ENCODE results near the gene GEMIN2.
"Not testable (repeated sequence)": the region's sequence is repeated elsewhere in the genome, so short reads cannot be mapped to it uniquely, and the experiment has no call there.

GEMIN2 gene

DNA sequence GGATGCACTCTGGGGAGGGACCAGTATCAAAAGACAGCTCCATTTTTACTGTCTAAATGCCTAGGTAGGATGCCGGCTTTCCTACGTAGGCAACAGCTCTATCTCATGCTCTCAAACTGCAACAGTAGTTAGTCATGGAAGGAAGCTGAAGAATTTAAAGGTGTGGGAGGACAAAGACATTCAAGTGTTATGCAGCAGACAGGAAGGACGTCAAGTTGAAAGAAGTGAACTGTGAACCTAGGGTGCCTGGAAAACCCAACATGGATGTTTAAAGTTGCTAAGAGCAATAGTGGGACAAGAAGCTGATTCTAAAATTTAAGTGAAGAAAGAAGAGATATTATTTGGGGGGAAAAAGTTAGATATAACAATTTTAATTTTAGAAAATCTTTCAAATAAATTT, 17.0 kb upstream of the GEMIN2 start:
- no peaks in the 10 kb centered on the region for H3K9me3 ChIP-seq (ENCODE audit: control insufficient read depth, insufficient read depth, low read depth, low read length)

DNA sequence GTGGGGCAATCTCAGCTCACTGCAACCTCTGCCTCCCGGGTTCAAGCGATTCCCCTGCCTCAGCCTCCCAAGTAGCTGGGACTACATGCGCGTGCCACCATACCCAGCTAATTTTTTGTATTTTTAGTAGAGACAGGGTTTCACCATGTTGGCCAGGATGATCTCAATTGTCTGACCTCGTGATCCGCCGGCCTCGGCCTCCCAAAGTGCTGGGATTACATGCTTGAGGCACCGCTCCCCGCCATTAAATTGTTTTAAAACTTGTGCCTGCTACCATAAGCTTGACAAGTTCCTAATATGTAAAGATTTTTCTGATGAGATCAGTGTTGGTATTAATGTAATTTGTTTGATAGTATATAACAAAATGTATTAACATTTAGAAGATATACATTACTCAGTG, 14.9 kb upstream of the GEMIN2 start:
- H3K4me3 ChIP-seq (ENCODE audit: low read depth, low read length); H3K4me1 ChIP-seq (ENCODE audit: control insufficient read depth, insufficient read depth, low read length); H3K9me3 ChIP-seq (ENCODE audit: control insufficient read depth, insufficient read depth, low read depth, low read length); H3K9ac ChIP-seq (ENCODE audit: low read length); H3K27ac ChIP-seq (ENCODE audit: low read depth, low read length); H3K27me3 ChIP-seq (ENCODE audit: control insufficient read depth, insufficient read depth, low read length): not testable (repeated sequence)
- peaks cover 20% of the 10 kb centered on the region for H3K36me3 ChIP-seq (ENCODE audit: control insufficient read depth, insufficient read depth, low read length)

More for the DNA sequence above, 17.0 kb upstream of the GEMIN2 start:
- H3K4me3 ChIP-seq (ENCODE audit: low read depth, low read length), result no peak overlapping the region
- no peaks in the 10 kb centered on the region for H3K27me3 ChIP-seq (ENCODE audit: control insufficient read depth, insufficient read depth, low read length)
- H3K36me3 ChIP-seq (ENCODE audit: control insufficient read depth, insufficient read depth, low read length), result peaks cover 38% of the 10 kb centered on the region
- no peak overlapping the region for H3K27ac ChIP-seq (ENCODE audit: low read depth, low read length)
- peaks cover 5% of the 10 kb centered on the region; the same call in 1 of the 2 replicates for H3K4me1 ChIP-seq (ENCODE audit: control insufficient read depth, insufficient read depth, low read length)
- no peak overlapping the region for H3K9ac ChIP-seq (ENCODE audit: low read length)

DNA sequence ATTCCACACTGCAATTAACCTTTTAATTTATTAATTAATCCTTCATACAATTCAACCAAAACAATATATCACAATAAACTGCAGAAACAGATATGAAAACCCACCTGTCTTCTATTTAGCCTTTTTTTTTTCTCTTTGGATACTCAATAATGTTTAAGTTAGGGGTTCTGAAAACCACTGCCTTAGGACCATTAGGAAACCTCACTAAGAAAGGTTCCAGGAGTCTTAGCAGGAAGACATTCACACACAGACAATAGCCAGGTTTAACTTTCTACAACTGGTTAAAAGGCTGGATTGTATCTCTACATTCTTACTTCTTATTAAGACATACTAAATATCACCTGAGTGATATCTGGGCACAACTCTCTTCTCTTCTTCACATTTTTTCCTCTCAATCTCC, 14.4 kb upstream of the GEMIN2 start:
- peaks cover 16% of the 10 kb centered on the region for H3K36me3 ChIP-seq (ENCODE audit: control insufficient read depth, insufficient read depth, low read length)
- H3K9me3 ChIP-seq (ENCODE audit: control insufficient read depth, insufficient read depth, low read depth, low read length), result no peaks in the 10 kb centered on the region
- H3K4me3 ChIP-seq (ENCODE audit: low read depth, low read length), result peak overlapping the region; percentile 2; the same call in 1 of the 2 replicates
- no peak overlapping the region for H3K27ac ChIP-seq (ENCODE audit: low read depth, low read length)
- no peaks in the 10 kb centered on the region for H3K27me3 ChIP-seq (ENCODE audit: control insufficient read depth, insufficient read depth, low read length)
- H3K4me1 ChIP-seq (ENCODE audit: control insufficient read depth, insufficient read depth, low read length), result peaks cover 5% of the 10 kb centered on the region; the same call in 1 of the 2 replicates
- H3K9ac ChIP-seq (ENCODE audit: low read length), result no peak overlapping the region

DNA sequence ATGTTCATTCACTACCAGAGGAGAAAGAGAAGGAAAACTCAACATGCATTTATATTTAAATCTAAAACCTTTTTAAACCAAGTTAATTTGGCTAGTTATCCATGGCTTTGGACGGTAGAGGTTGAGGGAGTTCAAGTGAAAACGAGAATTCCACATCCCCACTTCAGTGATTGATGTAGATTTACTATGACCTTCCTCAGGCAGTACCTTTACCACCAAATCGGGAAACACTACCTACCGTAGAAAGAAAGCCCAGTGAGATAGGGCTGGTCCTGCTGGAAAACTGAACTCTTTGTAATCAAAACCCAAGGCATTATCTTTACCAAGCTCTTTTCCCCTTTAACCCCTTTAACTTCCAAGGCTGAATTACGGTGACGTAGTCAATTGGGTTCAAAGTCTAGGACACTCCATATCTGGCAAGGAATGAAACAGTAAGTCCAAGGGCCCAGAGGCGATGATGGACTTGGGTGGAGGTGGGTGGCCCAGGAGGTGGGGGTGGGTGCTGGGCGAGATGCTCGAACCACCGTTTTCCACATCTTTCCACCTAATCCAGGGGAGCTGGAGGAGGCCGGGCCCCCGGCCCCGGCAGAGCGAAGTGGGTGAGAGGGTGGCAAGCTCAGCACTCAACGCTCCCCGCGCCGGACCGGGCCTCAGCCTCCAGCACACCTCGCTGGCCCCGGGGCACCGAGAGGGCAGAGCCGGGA, 11.7 kb upstream of the GEMIN2 start:
- H3K4me1 ChIP-seq (ENCODE audit: control insufficient read depth, insufficient read depth, low read length), result peaks cover 3% of the 10 kb centered on the region; the same call in 1 of the 2 replicates
- peak overlapping the region; percentile 88 for H3K9ac ChIP-seq (ENCODE audit: low read length)
- peak overlapping the region; percentile 92 for H3K27ac ChIP-seq (ENCODE audit: low read depth, low read length)
- no peaks in the 10 kb centered on the region for H3K27me3 ChIP-seq (ENCODE audit: control insufficient read depth, insufficient read depth, low read length)
- peaks cover 3% of the 10 kb centered on the region; the same call in 1 of the 2 replicates for H3K36me3 ChIP-seq (ENCODE audit: control insufficient read depth, insufficient read depth, low read length)
- H3K9me3 ChIP-seq (ENCODE audit: control insufficient read depth, insufficient read depth, low read depth, low read length), result no peaks in the 10 kb centered on the region
- peak overlapping the region; percentile 93 for H3K4me3 ChIP-seq (ENCODE audit: low read depth, low read length)

DNA sequence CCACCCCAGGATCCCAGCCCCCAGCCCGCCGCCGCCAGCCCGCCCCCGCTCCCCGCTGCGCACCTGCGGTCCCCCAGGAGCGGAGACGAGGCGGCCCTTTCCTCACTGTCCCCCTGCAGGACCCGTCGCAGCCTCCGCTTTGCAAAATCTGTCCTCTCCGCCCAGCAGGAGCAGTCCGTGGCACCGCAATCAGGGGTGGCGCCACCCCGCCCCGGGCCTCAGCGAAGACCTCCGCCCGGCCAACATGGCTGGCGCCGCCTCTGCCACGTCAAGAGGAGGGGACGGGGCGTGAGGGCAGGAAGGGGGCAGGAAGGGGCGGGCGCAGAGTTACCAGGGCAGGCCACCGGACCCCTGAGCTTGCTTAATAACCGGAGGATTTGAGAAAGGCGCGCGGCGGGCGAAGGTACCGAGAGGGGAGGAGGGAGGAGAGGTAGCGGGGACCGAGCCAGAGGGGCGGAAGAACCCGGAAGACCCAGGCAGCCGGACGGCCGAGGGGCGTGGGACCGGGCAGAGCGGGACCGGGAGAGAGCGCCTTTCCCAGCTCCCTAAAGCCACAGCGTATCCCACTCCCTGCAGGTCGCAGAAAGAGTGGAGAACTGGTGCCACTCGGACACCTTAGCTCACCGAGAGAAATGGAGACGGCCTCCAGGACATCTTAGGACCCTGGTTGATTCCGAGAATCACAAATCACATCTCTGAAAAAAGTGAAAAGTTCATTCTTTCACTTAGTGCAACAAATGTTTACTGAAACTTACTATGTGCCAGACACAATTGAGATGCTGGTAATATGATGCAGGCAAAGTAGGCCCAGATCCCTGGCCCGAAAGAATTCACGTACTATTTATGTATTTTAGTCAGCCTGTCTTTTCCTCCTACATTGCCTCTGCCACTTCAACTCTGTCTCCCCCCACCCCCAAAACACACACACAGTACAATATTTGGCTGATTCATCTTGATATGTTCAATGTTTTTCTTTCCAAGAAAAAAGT, 10.9 kb upstream of the GEMIN2 start, which contains the start of gene SEC23A:
SEC23A (minus strand) TSS at position 267 of the 989 bp plus-strand sequence. CDS start 7,117 bp downstream, outside the sequence.
- peaks cover 3% of the 10 kb centered on the region; the same call in 1 of the 2 replicates for H3K4me1 ChIP-seq (ENCODE audit: control insufficient read depth, insufficient read depth, low read length)
- peak within 1 kb of the TSS; percentile 88 for H3K9ac ChIP-seq (ENCODE audit: low read length)
- no peaks in the 10 kb centered on the region for H3K27me3 ChIP-seq (ENCODE audit: control insufficient read depth, insufficient read depth, low read length)
- peak within 1 kb of the TSS; percentile 93 for H3K4me3 ChIP-seq (ENCODE audit: low read depth, low read length)
- no peaks in the 10 kb centered on the region for H3K9me3 ChIP-seq (ENCODE audit: control insufficient read depth, insufficient read depth, low read depth, low read length)
- H3K36me3 ChIP-seq (ENCODE audit: control insufficient read depth, insufficient read depth, low read length), result peaks cover 3% of the 10 kb centered on the region; the same call in 1 of the 2 replicates
- H3K27ac ChIP-seq (ENCODE audit: low read depth, low read length), result peak within 1 kb of the TSS; percentile 92

DNA sequence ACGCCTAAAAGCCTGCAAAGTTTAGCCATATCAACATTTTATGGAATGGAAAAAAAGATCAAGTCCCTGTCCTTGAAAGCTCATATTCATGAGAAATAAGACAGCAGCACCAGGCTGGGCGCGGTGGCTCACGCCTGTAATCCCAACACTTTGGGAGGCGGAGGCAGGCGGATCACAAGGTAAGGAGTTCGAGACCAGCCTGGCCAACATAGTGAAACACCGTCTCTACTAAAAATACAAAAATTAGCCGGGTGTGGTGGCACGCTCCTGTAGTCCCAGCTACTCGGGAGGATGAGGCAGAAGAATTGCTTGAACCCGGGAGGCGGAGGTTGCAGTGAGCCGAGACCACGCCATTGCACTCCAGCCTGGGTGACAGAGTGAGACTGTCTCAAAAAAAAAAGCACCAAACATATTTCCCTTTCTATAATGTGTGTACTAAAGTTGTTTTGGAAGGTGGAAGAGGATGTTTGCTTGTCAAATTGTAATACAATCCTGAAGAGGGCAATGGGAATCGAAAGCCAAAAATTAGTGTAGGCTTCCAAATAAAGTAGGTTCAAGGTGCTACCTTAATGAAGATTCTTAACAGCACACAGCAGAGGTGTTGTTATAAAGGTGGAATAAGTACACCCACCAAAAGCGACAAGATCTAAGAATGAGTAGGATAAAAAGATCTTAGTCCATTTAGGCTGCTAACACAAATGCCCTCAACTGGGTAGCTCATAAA, 9.9 kb upstream of the GEMIN2 start:
- not testable (repeated sequence) for H3K27me3 ChIP-seq (ENCODE audit: control insufficient read depth, insufficient read depth, low read length); H3K9me3 ChIP-seq (ENCODE audit: control insufficient read depth, insufficient read depth, low read depth, low read length); H3K27ac ChIP-seq (ENCODE audit: low read depth, low read length); H3K36me3 ChIP-seq (ENCODE audit: control insufficient read depth, insufficient read depth, low read length); H3K4me1 ChIP-seq (ENCODE audit: control insufficient read depth, insufficient read depth, low read length)
- H3K9ac ChIP-seq (ENCODE audit: low read length), result peak overlapping the region; percentile 88
- H3K4me3 ChIP-seq (ENCODE audit: low read depth, low read length), result peak overlapping the region; percentile 93

DNA sequence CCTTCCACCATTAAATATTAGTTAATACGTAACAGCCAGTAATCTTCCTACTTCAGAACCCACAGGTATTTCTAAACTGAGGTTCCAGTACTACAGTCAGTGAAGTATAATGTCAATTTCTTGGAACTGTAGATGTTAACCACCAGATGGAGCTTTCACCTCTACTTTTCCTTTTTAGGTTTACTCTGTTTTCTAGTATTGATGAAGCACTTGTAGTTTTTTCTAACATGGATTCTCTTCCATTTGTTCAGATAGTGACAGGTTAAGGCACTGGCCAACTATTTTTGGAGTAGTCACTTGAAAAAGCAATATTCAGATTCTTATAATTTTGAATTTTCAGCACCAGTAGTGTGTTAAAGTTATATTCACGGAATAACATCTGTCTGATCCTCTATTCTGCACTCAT, 6.5 kb upstream of the GEMIN2 start:
- H3K27me3 ChIP-seq (ENCODE audit: control insufficient read depth, insufficient read depth, low read length), result no peaks in the 10 kb centered on the region
- H3K4me3 ChIP-seq (ENCODE audit: low read depth, low read length), result no peak overlapping the region
- H3K27ac ChIP-seq (ENCODE audit: low read depth, low read length), result no peak overlapping the region
- no peaks in the 10 kb centered on the region for H3K9me3 ChIP-seq (ENCODE audit: control insufficient read depth, insufficient read depth, low read depth, low read length)
- H3K9ac ChIP-seq (ENCODE audit: low read length), result no peak overlapping the region
- H3K4me1 ChIP-seq (ENCODE audit: control insufficient read depth, insufficient read depth, low read length), result no peaks in the 10 kb centered on the region
- no peaks in the 10 kb centered on the region for H3K36me3 ChIP-seq (ENCODE audit: control insufficient read depth, insufficient read depth, low read length)

DNA sequence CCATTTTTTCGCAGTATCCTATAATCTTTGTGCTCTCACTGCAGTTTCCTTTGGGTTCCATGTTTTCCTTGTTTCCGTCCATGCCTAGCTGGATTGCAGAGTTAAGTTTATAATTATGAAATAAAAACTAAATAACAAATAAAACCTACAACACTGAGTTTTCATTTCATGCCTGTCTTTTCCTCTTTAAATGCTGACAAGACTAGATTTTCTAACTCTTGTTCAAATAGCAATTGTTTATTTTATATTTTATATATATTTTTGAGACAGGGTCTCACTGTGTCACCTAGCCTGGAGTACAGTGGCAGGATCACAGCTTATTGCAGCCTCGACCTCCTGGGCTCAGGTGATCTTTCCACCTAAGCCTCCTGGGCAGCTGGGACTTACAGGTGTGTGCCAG, 5.3 kb upstream of the GEMIN2 start:
- no peak overlapping the region for H3K9ac ChIP-seq (ENCODE audit: low read length)
- no peak overlapping the region for H3K4me3 ChIP-seq (ENCODE audit: low read depth, low read length)
- no peaks in the 10 kb centered on the region for H3K36me3 ChIP-seq (ENCODE audit: control insufficient read depth, insufficient read depth, low read length)
- peaks cover 3% of the 10 kb centered on the region; the same call in 1 of the 2 replicates for H3K4me1 ChIP-seq (ENCODE audit: control insufficient read depth, insufficient read depth, low read length)
- H3K27me3 ChIP-seq (ENCODE audit: control insufficient read depth, insufficient read depth, low read length), result no peaks in the 10 kb centered on the region
- H3K27ac ChIP-seq (ENCODE audit: low read depth, low read length), result no peak overlapping the region
- no peaks in the 10 kb centered on the region for H3K9me3 ChIP-seq (ENCODE audit: control insufficient read depth, insufficient read depth, low read depth, low read length)

DNA sequence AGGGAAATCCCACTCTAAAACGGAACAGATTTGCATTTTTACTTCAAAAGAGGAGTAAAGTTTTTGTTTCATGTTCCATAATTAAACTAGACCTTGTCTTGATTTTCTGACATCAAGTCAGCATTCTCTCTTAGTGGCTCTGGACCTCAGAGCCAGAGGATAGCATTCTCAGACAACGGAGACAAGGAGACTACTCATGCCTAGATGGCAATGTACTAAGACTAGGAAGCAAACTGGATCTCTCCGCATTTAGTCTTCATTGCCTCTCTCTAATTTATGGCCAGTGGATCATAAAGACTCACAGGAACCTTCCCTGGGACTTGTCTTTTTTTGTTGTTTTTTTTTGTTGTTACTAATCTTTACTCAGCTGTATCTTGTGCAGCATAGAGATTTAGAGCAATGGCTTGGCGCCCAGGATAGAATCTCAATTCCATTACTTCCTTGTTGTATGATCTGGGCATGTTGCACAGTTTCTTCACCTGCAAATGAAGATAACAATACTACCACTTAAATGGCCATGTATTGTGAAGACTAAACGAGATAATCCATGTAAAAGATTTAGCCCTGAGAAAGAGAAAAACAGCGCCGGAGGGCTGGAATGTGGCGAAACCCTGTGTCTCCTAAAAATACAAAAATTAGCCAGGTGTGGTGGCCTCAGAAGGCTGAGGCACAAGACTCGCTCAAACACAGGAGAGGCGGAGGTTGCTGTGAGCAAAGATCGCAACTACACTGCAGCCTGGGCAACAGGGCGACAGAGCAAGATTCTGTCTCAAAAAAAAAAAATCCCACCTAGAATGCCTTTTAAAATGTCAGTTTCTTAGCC, 4.0 kb upstream of the GEMIN2 start:
- Histone ChIP-seq H3K9ac (ENCODE audit: low read length) (no peak overlapping the region), H3K27me3 (ENCODE audit: control insufficient read depth, insufficient read depth, low read length) (no peaks in the 10 kb centered on the region), H3K36me3 (ENCODE audit: control insufficient read depth, insufficient read depth, low read length) (no peaks in the 10 kb centered on the region), H3K4me1 (ENCODE audit: control insufficient read depth, insufficient read depth, low read length) (peaks cover 7% of the 10 kb centered on the region; the same call in 1 of the 2 replicates), H3K9me3 (ENCODE audit: control insufficient read depth, insufficient read depth, low read depth, low read length) (no peaks in the 10 kb centered on the region), H3K4me3 (ENCODE audit: low read depth, low read length) (no peak overlapping the region), H3K27ac (ENCODE audit: low read depth, low read length) (no peak overlapping the region)

DNA sequence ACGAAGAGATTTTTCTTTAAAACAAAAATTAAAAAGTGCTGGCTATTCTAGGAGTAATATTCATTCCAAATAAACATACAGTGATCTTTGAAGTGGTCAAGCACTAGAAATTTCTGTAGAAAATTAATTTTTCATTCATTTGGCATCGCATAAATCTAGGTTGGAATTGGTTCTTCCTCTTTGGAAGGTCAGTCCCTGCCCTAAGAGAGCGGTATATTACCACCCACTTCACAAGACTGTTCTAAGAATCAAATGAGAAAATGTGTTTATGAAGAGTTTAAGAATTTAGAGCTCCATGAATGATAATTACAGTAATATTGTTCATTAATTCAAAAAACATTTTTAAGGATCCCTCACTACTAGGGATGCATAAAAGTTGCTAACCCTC, 444 bp upstream of the GEMIN2 start:
- peaks cover 7% of the 10 kb centered on the region; the same call in 1 of the 2 replicates for H3K4me1 ChIP-seq (ENCODE audit: control insufficient read depth, insufficient read depth, low read length)
- H3K4me3 ChIP-seq (ENCODE audit: low read depth, low read length), result peak overlapping the region; percentile 83
- peak overlapping the region; percentile 25 for H3K9ac ChIP-seq (ENCODE audit: low read length)
- H3K27ac ChIP-seq (ENCODE audit: low read depth, low read length), result peak overlapping the region; percentile 54; the same call in 1 of the 2 replicates
- no peaks in the 10 kb centered on the region for H3K27me3 ChIP-seq (ENCODE audit: control insufficient read depth, insufficient read depth, low read length)
- H3K36me3 ChIP-seq (ENCODE audit: control insufficient read depth, insufficient read depth, low read length), result peaks cover 21% of the 10 kb centered on the region
- no peaks in the 10 kb centered on the region for H3K9me3 ChIP-seq (ENCODE audit: control insufficient read depth, insufficient read depth, low read depth, low read length)
